HG03571 (cell line): ENCODE measurements around the gene ZNF691.
"Not testable (repeated sequence)": the region's sequence is repeated elsewhere in the genome, so short reads cannot be mapped to it uniquely, and the experiment has no call there.

Experiments used
- ATAC-seq: cut with Tn5 transposase; IDR thresholded peaks from one replicate; pipeline ENCODE4 v1.9.1; 2021; ENCODE audit not compliant: unreplicated experiment

Gene ZNF691

DNA sequence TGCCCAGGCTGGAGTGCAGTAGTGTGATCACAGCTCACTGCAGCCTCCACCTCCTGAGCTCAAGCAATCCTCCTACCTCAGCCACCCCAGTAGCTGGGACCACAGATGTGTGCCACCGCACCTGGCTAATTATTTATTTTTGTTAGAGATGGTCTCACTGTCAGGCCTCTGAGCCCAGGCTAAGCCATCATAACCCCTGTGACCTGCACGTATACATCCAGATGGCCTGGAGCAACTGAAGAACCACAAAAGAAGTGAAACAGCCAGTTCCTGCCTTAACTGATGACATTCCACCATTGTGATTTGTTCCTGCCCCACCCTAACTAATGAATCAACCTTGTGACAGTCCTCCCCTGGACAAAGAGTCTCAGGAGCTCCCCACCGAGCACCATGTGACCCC, 10.1 kb downstream of the ZNF691 start:
- ATAC-seq, result not testable (repeated sequence)

DNA sequence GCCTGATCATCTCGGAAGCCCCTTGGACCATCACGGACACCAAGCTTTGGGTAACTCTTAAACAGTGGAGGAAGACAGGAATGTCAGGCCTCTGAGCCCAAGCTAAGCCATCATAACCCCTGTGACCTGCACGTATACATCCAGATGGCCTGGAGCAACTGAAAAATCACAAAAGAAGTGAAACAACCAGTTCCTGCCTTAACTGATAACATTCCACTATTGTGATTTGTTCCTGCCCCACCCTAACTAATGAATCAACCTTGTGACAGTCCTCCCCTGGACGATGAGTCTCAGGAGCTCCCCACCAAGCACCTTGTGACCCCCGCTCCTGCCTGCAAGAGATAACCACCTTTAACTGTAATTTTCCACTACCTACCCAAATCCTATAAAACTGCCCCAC, 13.0 kb downstream of the ZNF691 start:
- not testable (repeated sequence) for ATAC-seq

DNA sequence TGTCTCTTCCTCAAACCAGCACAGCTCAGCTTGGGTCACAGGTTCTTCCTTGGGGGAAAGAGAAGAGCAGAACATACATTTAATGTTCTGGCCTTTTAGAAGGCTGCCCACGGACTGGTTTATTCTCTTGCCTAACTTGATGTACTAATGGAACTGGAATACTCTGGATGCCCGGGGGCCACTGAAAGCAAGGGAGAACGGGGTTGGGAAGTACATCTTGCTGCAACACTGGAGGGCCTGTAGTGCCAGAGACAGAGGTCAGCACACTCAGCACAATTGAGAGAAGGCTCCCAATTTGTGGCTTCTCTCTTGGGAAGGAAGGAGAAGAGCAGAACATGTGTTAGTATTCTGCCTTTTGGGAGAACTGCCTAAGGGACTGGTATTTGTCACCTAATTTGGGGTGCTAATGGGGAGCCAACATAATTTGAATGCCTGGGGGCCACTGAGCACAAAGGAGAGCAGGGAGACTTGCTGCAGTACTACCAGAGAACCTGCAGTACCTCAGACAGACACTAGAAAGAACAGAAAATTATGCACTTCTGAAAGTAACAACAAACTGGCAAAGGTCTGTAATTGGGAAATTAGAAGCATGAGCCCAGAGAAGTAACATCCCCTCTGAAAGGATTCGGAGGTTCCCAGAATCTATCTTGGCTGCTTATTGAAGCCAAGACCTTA, 14.1 kb downstream of the ZNF691 start:
- ATAC-seq, result no peak

DNA sequence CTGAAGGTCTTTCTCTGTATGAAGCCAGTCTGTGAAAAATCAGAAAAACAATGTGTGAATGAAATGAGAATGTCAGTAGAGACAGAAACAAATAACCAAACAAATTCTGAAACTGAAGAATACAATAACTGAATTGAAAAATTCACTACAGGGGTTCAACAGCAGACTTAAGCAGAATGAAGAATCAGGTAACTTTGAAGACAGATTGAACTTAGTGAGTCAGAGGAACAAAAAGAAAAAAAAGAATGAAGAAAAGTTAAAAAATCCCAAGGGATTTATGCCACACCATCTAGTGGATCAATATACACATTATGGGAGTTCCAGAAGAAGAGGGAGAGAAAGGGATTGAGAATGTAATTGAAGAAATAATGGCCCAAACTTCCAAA, 14.6 kb downstream of the ZNF691 start:
- ATAC-seq, result no peak

DNA sequence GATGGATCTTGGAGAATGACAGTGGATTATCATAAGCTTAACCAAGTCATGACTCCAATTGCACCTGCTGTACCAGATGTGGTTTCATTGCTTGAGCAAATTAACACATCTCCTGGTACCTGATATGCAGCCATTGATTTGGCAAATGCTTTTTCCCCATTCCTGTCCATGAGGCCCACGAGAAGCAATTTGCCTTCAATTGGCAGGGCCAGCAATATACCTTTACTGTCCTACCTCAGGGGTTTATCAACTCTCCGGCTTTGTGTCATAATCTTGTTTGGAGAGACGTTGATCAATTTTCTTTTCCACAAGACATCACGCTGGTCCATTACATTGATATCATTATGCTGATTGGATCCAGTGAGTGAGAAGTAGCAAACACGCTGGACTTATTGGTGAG, 20.1 kb downstream of the ZNF691 start:
- ATAC-seq, result no peak

DNA sequence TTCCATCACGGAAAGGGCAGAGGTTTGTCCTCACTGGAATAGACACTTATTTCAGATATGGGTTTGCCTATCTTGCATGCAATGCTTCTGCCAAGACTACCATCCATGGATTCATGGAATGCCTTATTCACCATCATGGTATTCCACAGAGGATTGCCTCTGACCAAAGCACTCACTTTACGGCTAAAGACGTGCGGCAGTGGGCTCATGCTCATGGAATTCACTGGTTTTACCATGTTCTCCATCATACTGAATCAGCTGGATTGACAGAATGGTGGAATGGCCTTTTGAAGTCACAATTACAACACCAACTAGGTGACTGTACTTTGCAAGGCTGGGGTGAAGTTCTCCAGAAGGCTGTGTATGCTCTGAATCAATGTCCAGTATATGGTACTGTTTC, 22.1 kb downstream of the ZNF691 start:
- ATAC-seq, result not testable (repeated sequence)

DNA sequence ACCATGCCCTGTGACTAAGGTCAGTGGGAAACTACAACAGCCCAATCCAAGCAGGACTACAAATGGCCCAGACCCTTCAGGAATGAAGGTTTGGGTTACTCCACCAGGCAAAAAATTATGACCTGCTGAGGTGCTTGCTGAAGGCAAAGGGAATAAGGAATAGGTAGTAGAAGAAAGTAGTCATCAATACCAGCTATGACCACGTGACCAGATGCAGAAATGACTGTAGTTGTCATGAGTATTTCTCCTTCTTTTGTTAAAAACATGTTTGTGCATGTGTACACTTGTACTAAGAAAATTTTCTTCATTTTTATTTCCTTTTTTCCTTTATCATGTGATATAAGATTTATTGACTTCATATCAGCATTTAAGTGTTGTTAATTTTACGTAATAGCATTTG, 22.8 kb downstream of the ZNF691 start:
- ATAC-seq, result not testable (repeated sequence)

DNA sequence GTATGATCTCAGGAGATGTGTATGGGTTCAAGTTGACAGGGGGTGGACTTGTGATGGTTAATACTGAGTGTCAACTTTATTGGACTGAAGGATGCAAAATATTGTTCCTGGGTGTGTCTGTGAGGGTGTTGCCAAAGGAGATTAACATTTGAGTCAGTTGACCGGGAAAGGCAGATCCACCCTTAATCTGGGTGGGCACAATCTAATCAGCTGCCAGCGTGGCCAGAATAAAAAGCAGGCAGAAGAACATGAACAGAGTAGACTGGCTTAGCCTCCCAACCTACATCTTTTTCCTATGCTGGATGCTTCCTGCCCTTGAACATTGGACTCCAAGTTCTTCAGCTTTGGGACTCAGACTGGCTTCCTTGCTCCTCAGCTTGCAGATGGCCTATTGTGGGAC, 23.3 kb downstream of the ZNF691 start:
- ATAC-seq, result not testable (repeated sequence)

DNA sequence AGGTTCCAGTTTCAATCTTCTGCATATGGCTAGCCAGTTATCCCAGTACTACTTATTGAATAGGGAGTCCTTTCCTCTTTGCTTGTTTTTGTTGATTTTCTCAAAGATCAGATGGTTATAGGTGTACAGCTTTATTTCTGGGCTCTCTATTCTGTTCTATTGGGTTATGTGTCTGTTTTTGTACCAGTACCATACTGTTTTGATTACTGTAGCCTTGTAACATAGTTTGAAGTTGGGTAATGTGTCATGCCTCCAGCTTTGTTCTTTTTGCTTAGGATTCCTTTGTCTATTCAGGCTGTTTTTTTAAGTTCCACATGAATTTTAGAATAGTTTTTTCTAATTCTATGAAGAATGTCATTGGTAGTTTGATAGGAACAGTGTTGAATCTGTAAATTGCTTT, 26.7 kb downstream of the ZNF691 start:
- ATAC-seq, result not testable (repeated sequence)

DNA sequence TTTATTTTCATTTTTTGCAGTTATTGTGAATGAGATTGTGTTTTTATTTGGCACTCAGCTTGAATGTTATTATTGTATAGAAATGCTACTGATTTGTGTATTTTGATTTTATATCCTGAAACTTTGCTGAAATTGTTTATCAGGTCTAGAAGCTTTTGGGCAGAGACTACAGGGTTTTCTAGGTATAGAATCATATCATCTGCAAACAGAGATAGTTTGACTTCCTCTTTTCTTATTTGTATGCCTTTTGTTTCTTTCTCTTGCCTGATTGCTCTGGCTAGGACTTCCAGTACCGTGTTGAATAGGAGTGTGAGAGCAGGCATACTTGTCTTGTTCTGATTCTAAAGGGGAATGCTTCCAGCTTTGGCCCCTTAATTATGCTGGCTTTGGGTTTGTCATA, 27.3 kb downstream of the ZNF691 start:
- no peak for ATAC-seq

DNA sequence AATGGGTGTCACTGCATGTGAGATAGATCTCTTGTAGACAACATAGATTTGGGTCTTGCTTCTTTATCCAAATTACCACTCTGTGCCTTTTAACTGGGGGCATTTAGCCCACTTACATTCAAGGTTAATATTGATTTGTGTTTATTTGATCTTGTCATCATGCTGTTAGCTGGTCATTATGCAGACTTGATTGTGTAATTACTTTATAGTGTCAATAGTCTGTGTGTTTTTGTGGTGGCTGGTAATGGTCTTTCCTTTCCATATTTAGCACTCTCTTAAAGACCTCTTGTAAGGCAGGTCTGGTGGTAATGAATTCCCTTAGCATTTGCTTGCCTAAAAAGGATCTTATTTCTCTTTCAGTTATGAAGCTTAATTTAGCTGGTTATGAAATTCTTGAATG, 29.6 kb downstream of the ZNF691 start:
- ATAC-seq, result no peak

DNA sequence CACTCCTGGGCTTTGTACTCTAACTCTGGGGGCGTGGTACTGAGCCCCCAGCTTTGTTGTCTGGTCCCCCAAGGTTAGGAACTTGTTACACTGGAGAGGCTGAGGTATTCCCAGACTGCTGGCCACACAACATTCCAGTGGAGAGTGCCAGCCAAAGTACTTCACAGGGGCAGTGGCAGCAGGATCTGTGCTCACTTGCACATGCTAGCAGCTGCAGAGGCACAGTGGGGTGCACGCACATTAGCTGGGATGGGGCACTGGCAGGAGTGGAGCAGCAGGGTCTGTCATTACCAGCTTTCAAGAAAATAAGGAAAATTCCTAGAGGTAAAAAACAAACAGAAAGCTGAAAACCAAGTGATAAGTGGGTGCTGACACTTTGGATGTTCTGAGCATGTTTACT, 31.0 kb downstream of the ZNF691 start:
- ATAC-seq, result no peak

DNA sequence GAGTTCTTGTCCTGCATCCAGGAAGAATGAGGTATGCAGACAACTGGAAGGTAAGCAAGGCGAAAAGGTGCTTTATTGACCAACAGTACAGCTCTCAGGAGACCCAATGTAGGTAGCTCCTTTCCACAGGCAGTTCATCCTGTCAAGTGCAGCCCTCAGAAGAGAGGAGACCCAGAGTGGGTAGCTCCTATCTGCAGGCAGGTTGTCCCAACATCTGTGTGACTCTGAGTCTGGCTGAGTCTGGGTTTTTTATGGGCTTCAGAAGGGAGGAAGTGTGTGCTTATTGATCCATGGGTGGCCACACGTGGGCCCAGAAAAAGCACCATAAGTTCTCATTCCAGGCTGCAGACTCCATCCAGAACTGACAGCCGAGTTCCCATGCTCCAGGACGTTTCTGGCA, 34.0 kb downstream of the ZNF691 start:
- no peak for ATAC-seq

DNA sequence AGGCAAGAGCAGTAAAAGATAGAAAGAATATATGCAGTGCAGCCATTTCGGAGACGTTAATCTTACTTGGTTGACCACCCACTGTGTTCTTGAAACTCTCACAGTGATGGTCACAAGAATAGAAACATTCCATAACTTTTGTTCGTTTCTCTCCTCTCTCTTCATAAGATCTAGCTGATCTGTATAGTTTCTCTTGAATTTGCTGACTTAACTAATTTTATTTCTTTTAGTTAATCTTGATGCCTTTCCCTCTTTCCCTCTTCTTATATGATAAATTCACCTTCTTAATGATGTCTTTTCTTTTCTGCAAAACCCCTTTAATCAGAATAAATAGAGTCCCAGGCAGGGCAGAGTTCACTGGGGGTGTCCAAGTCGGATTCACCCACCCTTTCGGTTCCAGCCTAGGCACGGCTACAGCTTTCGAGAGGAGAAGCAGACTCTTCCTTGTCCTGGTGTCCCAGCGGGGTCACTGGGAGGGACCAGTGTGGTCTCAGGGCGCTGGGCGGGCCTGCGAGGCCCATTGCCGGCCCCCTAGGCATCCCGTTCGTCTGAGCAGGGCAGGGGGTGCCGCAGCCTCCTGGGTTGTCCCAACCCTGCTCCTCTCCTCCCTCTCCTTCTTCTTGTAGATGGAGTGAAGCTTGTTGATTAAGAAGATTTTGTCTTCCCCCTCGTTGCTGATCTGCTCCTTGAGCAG, 39.8 kb downstream of the ZNF691 start:
- ATAC-seq, result no peak

DNA sequence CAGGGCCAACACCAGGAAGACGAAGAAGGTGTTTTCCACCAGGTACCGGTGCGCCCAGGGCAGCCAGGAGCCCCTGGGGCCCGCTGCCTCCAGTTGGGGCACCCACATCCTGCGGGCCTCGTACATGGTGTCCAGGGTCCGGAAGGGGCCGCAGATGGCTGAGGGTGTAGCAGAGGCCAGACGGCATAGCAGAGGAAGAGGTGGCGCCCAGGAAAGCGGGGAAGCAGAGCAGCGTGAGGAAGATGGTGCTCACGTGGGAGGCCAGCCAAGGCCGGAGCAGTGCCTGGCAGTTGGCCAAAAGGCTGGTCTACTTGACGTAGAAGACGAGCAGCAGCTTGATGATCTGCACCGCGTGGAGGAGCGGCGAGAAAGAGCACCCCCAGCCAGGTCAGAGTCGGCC, 40.4 kb downstream of the ZNF691 start:
- no peak for ATAC-seq

DNA sequence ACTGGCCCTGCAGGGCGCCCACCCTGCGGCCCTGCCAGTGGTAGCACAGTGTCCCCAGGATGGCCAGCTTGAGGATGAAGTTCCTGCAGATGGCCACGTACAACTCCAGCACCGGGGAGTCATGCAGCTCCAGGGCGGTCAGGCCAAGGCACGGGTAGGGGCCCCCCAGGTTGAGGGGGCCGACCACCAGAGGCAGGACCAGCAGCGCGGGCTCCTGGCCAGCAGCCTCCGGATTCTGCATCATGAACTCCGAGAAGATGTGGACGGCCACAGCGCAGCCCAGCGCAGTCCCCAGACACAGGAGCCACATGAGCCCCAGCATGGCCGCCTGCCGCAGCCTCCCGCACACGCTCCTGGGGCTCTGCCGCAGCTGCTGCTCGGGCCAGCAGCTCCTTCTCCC, 41.0 kb downstream of the ZNF691 start:
- no peak for ATAC-seq

DNA sequence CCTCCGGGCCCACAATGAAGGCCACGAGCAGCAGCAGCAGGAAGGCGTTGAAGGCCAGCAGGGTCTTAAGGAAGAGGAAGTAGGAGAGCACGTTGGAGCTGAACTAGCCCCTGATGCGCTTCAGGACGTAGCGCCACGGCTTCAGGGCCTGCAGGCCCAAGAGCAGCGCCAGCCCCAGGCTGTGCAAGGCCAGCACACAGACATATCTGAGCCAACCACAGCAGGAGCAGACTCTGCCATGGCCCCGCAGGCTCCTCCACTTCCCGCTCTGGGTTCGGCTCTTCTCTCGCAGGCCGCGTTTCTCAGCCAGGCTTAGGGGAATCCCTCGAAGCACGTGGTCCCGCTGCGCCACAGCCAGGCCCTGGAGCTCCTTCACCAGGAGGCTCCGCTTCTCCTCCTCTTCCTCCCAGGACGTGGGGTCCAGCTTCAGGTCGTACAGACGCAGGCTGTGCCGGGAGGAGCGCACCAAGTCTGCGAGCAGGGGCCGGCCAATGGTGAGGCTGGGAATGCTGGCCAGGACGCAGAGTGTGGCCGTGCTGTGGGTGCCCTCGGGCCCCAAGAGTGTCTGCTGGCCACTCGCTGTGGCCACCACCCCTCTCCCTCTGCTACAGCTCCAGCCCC, 41.7 kb downstream of the ZNF691 start:
- no peak for ATAC-seq

DNA sequence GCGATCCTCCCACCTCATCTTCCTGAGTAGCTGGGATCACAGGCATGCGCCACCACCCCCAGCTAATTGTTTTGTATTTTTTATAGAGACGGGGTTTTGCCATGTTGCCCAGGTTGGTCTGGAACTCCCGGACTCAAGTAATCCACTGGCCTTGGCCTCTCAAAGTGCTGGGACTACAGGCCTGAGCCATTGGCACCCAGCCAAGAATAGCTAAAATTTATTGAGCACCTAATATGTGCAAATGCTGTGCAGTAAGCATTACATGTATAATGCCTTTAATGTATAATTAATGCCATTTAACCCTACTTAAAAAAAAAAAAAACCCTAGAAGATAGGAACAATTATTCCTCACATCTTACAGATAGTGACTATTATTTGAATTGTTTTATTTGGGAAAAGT, 42.9 kb downstream of the ZNF691 start:
- ATAC-seq, result no peak

DNA sequence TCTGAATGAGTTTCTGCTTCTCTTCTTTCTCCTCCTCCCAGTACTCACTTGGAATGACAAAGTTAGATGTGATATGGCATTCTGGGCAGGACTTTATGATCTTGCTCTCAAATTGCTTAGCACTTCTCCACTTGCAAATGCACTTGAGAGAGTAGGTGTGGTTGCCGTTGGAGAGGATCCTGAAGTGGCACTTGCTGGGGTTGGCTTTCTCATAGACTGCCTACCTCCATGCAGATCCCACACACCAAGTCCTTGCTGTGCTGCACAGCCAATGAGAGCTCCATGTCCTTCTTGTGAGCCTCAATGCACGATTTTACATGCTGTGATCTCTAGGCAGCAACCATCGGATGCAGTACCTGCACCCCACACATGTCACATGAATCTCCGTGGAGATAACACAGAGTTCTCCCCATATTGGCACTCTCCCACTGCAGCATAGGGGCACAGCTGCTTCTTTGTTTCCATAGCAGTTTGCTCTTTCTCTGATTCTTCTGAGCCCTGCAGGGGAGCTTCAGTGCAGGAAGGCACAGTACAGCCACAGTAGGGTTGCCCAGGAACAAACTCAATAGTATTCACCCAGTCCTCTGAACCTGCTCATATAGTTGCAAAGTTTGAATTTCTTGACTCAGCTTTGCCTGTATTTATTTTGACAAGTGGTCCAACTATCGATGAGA, 45.2 kb downstream of the ZNF691 start:
- ATAC-seq, result no peak

DNA sequence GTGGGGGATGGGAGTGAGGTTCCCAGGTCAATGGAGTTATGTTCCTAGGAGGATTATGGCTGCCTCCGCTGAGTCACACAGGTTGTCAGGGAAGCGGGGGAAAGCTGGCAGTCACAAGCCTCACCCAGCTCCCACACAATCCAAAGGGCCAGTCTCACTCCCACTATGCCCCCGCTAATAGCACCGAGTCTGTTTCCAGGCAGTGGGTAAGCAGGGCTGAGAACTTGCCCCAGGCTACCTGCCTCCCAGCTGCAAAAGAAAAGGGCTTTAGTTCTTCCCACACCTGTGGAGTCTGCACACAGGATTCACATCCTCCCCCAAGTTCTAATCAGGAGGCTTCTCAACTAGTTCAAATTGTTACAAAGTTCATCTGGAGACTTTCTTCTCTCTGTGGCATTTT, 53.5 kb downstream of the ZNF691 start:
- ATAC-seq, result not testable (repeated sequence)
